Adipocyte (in vitro differentiated cells): ENCODE data around the gene KCNE4.
"Not testable (repeated sequence)": the region's sequence is repeated elsewhere in the genome, so short reads cannot be mapped to it uniquely, and the experiment has no call there.

ENCODE experiments used
- DNase-seq: peaks from one replicate; pipeline ENCODE4 v3.0.0-alpha.2; 2015; ENCODE audit warnings: low read depth
- H3K27me3 ChIP-seq: replicated peaks from 2 replicates; pipeline ENCODE4 v1.7.0; 2013; ENCODE audit warnings: mild to moderate bottlenecking, low read length, moderate library complexity; ENCODE audit not compliant: control insufficient read depth, insufficient read depth
- H3K36me3 ChIP-seq: 2 replicates; pipeline ENCODE4 v1.7.0; 2013; ENCODE audit warnings: low read length, mild to moderate bottlenecking, moderate library complexity; ENCODE audit not compliant: control insufficient read depth, insufficient read depth, severe bottlenecking
- H3K4me1 ChIP-seq: 2 replicates; pipeline ENCODE4 v1.7.0; 2013; ENCODE audit warnings: mild to moderate bottlenecking, low read length, moderate library complexity; ENCODE audit not compliant: control insufficient read depth, insufficient read depth
- H3K4me3 ChIP-seq: 2 replicates; pipeline ENCODE4 v1.7.0; 2013; ENCODE audit warnings: mild to moderate bottlenecking, low read length, moderate library complexity
- H3K9ac ChIP-seq: 2 replicates; pipeline ENCODE4 v1.7.0; 2013; ENCODE audit warnings: mild to moderate bottlenecking, low read length, moderate library complexity
- H3K9me3 ChIP-seq: 2 replicates; pipeline ENCODE4 v1.7.0; 2013; ENCODE audit warnings: mild to moderate bottlenecking, low read length, moderate library complexity; ENCODE audit not compliant: control insufficient read depth

KCNE4 gene

GRCh38 chr2:223079378-223079777, 27.4 kb downstream of the KCNE4 start:
- DNase-seq, result no peak
- H3K9ac ChIP-seq, result no peak overlapping the region
- peaks cover 19% of the 10 kb centered on the region for H3K4me1 ChIP-seq
- H3K4me3 ChIP-seq, result no peak overlapping the region
- no peaks in the 10 kb centered on the region for H3K27me3 ChIP-seq
- no peaks in the 10 kb centered on the region for H3K36me3 ChIP-seq
- H3K9me3 ChIP-seq, result no peaks in the 10 kb centered on the region

DNA sequence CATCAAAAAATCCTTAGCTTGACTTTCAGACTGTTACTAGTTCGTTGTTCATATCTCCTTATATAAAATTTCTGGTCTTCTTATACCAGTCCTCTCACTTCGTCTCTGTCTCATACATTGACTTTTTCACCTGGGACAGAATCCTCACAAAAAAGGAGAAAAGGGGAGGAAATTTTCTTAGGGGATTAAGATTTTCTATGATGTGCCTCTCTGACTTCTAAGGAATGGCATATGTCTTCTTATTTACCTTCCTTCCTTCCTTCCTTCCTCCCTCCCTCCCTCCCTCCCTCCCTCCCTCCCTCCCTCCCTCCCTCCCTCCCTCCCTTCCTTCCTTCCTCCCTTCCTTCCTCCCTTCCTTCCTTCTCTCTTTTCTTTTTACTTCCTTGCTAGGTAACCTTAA, 27.9 kb downstream of the KCNE4 start:
- Histone ChIP-seq H3K4me3 (no peak overlapping the region), H3K27me3 (no peaks in the 10 kb centered on the region), H3K36me3 (no peaks in the 10 kb centered on the region), H3K4me1 (peaks cover 19% of the 10 kb centered on the region), H3K9me3 (no peaks in the 10 kb centered on the region), H3K9ac (no peak overlapping the region)
- no peak for DNase-seq

DNA sequence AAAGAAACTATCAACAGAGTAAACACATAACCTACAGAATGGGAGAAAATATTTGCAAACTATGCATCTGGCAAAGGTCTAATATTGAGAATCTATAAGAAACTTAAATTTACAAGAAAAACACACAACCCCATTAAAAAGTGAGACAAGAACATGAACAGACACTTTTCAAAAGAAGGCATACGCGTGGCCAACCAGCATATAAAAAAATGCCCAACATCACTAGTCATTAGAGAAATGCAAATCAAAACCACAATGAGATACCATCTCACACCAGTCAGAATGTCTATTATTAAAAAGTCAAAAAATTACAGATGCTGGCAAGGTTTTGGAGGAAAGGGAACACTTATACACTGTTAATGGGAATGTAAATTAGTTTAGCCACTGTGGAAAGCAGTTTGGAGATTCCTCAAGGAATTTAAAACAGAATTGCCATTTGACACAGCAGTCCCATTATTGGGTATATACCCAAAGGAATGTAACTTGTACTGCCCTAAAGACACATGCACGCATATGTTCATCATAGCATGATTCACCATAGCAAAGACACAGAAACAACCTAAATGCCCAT, 28.9 kb downstream of the KCNE4 start:
- H3K4me1 ChIP-seq, result peaks cover 19% of the 10 kb centered on the region
- DNase-seq, H3K9me3 ChIP-seq, H3K27me3 ChIP-seq, H3K4me3 ChIP-seq, H3K9ac ChIP-seq, H3K36me3 ChIP-seq: not testable (repeated sequence)

DNA sequence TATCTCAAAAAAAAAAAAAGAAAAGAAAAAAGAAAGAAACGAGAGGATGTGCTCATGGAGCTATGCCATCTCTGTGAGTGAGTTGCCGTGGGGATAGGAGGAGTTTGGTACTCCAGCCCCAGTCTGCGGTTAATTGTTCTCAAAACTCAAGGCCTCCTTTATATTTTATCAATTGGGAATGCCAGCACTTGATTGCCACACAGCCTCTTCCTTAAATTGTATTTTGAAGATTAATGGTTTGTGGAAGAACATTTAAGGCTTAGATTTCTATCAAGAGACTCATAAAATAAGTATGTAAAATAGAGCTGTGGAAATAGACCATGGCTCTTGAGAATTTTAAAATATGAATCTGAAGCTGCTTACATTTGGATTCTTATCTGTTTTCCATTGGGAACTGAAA, 29.8 kb downstream of the KCNE4 start:
- no peak for DNase-seq
- H3K9ac ChIP-seq, result no peak overlapping the region
- H3K27me3 ChIP-seq, result no peaks in the 10 kb centered on the region
- H3K4me1 ChIP-seq, result peaks cover 12% of the 10 kb centered on the region
- no peak overlapping the region for H3K4me3 ChIP-seq
- H3K36me3 ChIP-seq, result no peaks in the 10 kb centered on the region
- H3K9me3 ChIP-seq, result no peaks in the 10 kb centered on the region

DNA sequence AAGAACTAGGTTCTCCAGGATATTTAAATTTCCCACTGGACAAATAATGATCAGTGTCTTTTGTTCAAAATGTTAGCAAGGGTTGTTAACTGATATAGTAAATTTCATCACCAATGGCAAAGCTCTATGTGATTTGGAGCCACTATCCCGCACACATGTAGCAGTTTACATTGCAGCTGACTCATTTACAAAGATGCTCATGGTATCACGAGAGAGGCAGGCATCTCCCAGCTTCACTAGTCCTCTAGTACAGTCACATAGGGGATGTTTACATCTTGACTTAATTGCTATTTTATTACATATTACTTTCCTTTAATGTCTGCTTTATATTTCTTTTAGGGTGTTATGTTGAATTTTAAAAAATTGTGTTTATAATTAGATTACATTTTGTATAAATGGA, 30.7 kb downstream of the KCNE4 start:
- Histone ChIP-seq H3K9ac (no peak overlapping the region), H3K4me3 (no peak overlapping the region), H3K36me3 (no peaks in the 10 kb centered on the region), H3K4me1 (peaks cover 8% of the 10 kb centered on the region), H3K9me3 (no peaks in the 10 kb centered on the region), H3K27me3 (no peaks in the 10 kb centered on the region)
- DNase-seq, result no peak

GRCh38 chr2:223083402-223084070, 31.5 kb downstream of the KCNE4 start:
- no peak for DNase-seq
- Histone ChIP-seq H3K4me3 (no peak overlapping the region), H3K27me3 (no peaks in the 10 kb centered on the region), H3K36me3 (no peaks in the 10 kb centered on the region), H3K9ac (no peak overlapping the region), H3K4me1 (peaks cover 11% of the 10 kb centered on the region), H3K9me3 (no peaks in the 10 kb centered on the region)

DNA sequence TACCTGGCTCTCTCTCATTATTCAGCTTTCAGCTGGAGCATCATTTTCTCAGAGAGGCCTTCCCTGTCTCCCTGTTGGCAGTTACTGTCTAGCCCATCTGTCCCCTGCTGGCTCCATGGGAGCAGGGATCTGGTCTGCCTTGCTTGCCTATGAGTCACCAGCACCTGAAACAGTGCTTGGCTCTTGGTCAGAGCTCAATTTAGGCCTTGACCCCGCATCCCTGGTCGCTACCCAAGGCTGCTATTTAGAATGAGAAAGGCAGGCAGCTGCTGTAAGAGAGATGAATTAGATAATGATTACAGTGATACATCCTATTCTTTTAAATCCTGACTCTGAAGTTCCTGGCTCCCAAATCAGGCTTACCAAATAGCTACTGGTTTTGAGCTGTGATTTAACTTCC, 32.9 kb downstream of the KCNE4 start:
- H3K4me3 ChIP-seq, result no peak overlapping the region
- peaks cover 11% of the 10 kb centered on the region for H3K4me1 ChIP-seq
- no peaks in the 10 kb centered on the region for H3K9me3 ChIP-seq
- DNase-seq, result no peak
- H3K27me3 ChIP-seq, result no peaks in the 10 kb centered on the region
- no peaks in the 10 kb centered on the region for H3K36me3 ChIP-seq
- no peak overlapping the region for H3K9ac ChIP-seq

DNA sequence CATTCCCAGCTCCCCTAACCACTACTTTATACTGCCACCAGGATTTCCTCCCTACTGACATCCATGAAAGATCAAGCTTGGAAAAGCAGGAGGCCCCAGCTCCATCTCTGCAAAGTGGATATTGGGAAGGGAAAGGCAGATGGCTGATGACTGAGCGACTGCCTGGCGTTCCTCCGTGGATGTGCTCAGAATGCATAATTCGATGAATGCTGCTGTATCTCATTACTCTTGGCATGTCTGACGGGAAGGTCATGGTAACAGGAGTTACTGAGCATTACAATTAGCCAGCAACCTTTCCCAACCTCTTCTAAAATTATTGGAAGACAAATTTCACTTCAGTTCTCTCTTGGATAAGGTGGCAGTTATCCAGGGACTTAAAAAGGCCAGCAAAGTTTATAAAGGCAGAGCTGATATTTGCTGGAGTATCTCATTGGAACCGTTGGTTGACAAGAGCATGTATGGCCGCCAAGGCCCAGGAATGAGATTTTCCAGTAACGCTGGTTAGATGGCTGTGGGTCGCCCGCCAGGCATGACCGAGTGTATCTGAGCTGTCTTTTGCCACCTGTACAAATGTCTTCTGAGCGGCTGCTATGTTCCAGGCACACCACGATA, 34.5 kb downstream of the KCNE4 start:
- Histone ChIP-seq H3K4me1 (peaks cover 16% of the 10 kb centered on the region), H3K27me3 (no peaks in the 10 kb centered on the region), H3K9me3 (no peaks in the 10 kb centered on the region), H3K36me3 (no peaks in the 10 kb centered on the region), H3K4me3 (no peak overlapping the region), H3K9ac (no peak overlapping the region)
- DNase-seq, result no peak

DNA sequence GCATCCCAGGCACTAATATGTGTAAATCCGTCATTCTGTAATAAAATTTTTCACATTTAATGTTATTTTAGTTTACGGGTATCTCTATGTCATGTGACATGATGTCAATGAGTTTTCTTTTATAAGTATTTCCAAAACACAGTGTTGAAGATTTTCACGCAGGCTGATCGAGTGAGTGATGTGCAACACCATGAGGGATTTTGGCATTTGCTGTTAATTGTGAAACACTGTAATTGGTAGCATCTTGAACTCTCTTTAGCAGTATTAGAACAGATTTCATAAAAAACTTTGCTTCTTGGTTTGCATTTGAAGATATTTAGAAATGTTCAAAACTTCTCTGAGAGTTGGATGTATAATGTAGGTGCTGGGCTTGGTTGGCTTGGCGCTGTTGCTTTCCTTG, 35.5 kb downstream of the KCNE4 start:
- peaks cover 18% of the 10 kb centered on the region for H3K4me1 ChIP-seq
- no peak for DNase-seq
- no peak overlapping the region for H3K4me3 ChIP-seq
- H3K9ac ChIP-seq, result no peak overlapping the region
- H3K9me3 ChIP-seq, result no peaks in the 10 kb centered on the region
- H3K36me3 ChIP-seq, result no peaks in the 10 kb centered on the region
- no peaks in the 10 kb centered on the region for H3K27me3 ChIP-seq

DNA sequence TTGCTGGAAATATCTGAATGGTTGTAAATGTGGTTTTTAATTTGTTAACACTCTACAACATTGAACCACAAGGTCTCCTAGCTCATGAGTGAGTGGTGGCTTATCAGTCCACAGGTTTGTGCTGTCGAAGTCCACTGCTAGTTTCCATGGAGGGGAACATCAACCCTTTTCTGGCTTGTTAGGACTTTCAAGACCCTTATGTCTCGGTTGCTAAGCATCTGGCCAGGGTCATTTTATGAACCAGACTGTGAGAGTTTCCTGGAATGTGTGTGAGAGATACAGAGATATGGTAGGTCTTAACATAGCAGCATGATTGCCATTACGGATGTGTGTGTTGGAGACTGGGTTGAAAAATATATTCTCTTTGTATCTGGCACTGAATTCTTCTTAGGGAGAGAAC, 36.9 kb downstream of the KCNE4 start:
- H3K4me3 ChIP-seq, result no peak overlapping the region
- no peaks in the 10 kb centered on the region for H3K9me3 ChIP-seq
- H3K36me3 ChIP-seq, result no peaks in the 10 kb centered on the region
- H3K9ac ChIP-seq, result no peak overlapping the region
- peaks cover 32% of the 10 kb centered on the region for H3K4me1 ChIP-seq
- DNase-seq, result no peak
- no peaks in the 10 kb centered on the region for H3K27me3 ChIP-seq

DNA sequence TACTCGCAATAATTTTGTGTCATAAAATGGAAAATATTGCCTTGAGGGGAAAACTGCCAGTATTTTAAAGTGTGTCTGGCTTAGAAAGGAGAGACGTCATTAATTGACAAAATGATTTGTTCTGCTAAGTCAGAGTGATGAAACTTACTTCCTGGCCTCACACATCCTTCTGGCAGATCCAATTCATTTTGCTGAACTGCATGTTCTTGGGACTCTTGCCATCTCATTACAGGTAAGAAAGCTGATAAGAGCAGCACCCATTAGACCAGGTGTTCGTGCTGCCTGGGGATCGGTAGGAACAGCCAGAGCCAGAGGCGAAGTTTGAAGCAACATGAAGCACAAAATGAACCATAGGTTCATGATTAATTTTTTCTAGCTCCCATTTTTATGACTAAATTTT, 38.0 kb downstream of the KCNE4 start:
- Histone ChIP-seq H3K27me3 (no peaks in the 10 kb centered on the region), H3K9me3 (no peaks in the 10 kb centered on the region), H3K9ac (no peak overlapping the region), H3K4me1 (peaks cover 32% of the 10 kb centered on the region), H3K4me3 (no peak overlapping the region), H3K36me3 (no peaks in the 10 kb centered on the region)
- DNase-seq, result no peak
